Vagina (tissue), 2 donors: ENCODE results near the gene TEX48. TPM values are rescaled to one million over a fixed set of nuclear protein-coding genes. Genes with fewer than 3 reads are reported as not detected.

Source experiments
- DNase-seq, 2 donors: peaks; one replicate each; pipeline ENCODE4 v3.0.0-alpha.2; 2017; ENCODE audit errors: extremely low spot score in 2 of 2
- H3K27ac ChIP-seq: fragments of 200-600 bp; sonication (generic); one replicate; pipeline ENCODE4 v1.5.1; 2019
- H3K27me3 ChIP-seq: fragments of 200-600 bp; sonication (generic); one replicate; pipeline ENCODE4 v1.5.1; 2019
- H3K36me3 ChIP-seq, 2 donors: fragments of 200-600 bp; sonication (generic); one replicate each; pipeline ENCODE4 v1.5.1; 2017 to 2019
- H3K4me1 ChIP-seq: fragments of 200-600 bp; sonication (generic); one replicate; pipeline ENCODE4 v1.5.1; 2019
- H3K4me3 ChIP-seq, 2 donors: fragments of 200-600 bp; sonication (generic); 1 replicate in 1 of 2; 2 replicates in 1 of 2; pipeline ENCODE4 v1.5.1; 2016 to 2019
- H3K9me3 ChIP-seq: fragments of 200-600 bp; sonication (generic); one replicate; pipeline ENCODE4 v1.5.1; 2019
- POLR2A ChIP-seq, 2 donors: fragments of 450-650 bp; IDR thresholded peaks; one replicate each; pipeline ENCODE4 v1.6.1; 2017; ENCODE audit warnings: antibody characterized with exemption in 2 of 2, mild to moderate bottlenecking in 2 of 2, moderate library complexity in 2 of 2
- POLR2AphosphoS5 ChIP-seq, 2 donors: sonication (generic); formaldehyde crosslinking; IDR thresholded peaks; one replicate each; pipeline ENCODE4 v1.9.0; 2017; ENCODE audit warnings: antibody characterized with exemption in 2 of 2, mild to moderate bottlenecking in 2 of 2, low read depth in 1 of 2; ENCODE audit not compliant: insufficient read depth in 1 of 2
- intact Hi-C: fragments of 100-400 bp; cut with DNase I; formaldehyde crosslinking; loops from one replicate; pipeline ENCODE4 v1.15.1; 2023
- total RNA-seq: library from RNA; depleted of rRNA; stranded (reverse); fragments of >200 nt; gene quantifications from one replicate; pipeline ENCODE4 v1.2.3, GENCODE V29; 2016
- TF ChIP-seq, protein P1 (sequence below), 3 experiments: fragments of 450-650 bp in 2 of 3; fragments of 200-600 bp in 1 of 3; sonication (generic) in 1 of 3; IDR thresholded peaks; one replicate each; pipeline ENCODE4 v1.5.1; 2017 to 2019; ENCODE audit warnings: antibody characterized with exemption in 3 of 3, mild to moderate bottlenecking in 2 of 3, moderate library complexity in 2 of 3

Gene TEX48
- total RNA-seq, 1 donor from 2014 or later, result not detected

DNA sequence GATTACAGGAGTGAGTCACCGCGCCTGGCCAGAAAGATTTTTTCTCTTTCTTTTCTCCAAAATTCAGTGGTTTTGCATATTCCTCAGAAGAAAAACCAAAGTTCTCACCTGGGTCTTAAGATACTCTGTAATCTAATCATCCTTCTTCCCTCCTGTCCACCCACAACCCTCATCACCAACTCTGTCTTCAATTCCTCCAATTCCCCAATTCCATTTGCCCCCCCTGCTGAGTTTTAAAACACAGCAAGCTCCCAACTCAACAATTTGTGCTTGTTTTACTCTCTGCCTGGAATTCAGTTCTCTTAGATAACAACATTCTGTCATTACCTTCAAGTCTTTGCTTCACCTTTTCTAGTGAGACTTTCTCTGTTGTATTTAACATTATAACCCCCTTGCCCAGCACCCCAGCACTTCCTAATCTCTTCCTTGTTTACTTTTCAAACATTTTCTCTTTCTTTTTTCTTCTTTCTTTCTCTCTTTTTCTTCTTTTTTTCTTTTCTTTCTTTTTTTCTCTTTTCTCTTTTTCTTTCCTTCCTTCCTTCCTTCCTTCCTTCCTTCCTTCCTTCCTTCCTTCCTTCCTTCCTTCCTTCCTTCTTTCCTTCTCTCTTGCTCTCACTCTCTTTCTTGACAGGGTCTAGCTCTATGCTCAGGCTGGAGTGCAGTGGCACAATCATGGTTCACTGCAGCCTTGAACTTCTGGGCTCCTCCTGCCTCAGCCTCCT is 7.8 kb downstream of the TEX48 start:
- intact Hi-C loops, result loop anchor here (10.0 kb wide), 1 partner anchor 241 kb away; no protein-coding TSS in a partner anchor
- Histone ChIP-seq H3K4me1 (no peaks in the 10 kb centered on the region), H3K9me3 (no peaks in the 10 kb centered on the region), H3K36me3 (no peaks in the 10 kb centered on the region), H3K27me3 (no peaks in the 10 kb centered on the region), H3K4me3 (no peak overlapping the region), H3K27ac (no peak overlapping the region)
- TF ChIP-seq, protein P1, sequence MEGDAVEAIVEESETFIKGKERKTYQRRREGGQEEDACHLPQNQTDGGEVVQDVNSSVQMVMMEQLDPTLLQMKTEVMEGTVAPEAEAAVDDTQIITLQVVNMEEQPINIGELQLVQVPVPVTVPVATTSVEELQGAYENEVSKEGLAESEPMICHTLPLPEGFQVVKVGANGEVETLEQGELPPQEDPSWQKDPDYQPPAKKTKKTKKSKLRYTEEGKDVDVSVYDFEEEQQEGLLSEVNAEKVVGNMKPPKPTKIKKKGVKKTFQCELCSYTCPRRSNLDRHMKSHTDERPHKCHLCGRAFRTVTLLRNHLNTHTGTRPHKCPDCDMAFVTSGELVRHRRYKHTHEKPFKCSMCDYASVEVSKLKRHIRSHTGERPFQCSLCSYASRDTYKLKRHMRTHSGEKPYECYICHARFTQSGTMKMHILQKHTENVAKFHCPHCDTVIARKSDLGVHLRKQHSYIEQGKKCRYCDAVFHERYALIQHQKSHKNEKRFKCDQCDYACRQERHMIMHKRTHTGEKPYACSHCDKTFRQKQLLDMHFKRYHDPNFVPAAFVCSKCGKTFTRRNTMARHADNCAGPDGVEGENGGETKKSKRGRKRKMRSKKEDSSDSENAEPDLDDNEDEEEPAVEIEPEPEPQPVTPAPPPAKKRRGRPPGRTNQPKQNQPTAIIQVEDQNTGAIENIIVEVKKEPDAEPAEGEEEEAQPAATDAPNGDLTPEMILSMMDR (IDR thresholded peaks at IDR 0.05), result no peak
- no peak for TF ChIP-seq POLR2A (IDR thresholded peaks at IDR 0.05)
- no peak for TF ChIP-seq POLR2AphosphoS5 (IDR thresholded peaks at IDR 0.05; ENCODE audit: insufficient read depth in 1 of 2, low read depth in 1 of 2)
- no peak for DNase-seq

DNA sequence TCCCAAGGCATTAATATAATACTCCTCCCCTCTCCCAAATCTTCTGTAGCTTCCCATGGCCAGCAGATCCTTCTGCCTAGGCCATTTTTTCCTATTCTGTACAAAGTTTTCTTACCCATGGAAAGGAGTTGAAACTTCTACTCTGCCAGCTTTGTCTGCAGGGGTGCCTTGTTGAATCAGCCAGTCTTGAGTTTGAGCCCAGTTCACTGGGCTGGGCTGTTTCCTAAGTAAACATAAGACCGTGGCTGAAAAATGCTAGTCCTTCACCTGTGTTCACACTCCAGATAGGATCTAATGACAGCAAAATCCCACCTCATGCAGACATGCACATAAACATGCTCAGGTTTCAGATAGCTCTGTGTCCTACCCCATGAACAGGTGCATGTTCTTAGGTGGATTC is 10.4 kb downstream of the TEX48 start:
- no peak overlapping the region for H3K4me3 ChIP-seq
- no peaks in the 10 kb centered on the region for H3K9me3 ChIP-seq
- TF ChIP-seq POLR2A (IDR thresholded peaks at IDR 0.05), result no peak
- no peak for TF ChIP-seq POLR2AphosphoS5 (IDR thresholded peaks at IDR 0.05; ENCODE audit: insufficient read depth in 1 of 2, low read depth in 1 of 2)
- TF ChIP-seq, protein P1 (IDR thresholded peaks at IDR 0.05), result no peak
- no peaks in the 10 kb centered on the region for H3K27me3 ChIP-seq
- intact Hi-C loops, result loop anchor here (10.0 kb wide), 1 partner anchor 243 kb away; no protein-coding TSS in a partner anchor
- H3K4me1 ChIP-seq, result no peaks in the 10 kb centered on the region
- no peaks in the 10 kb centered on the region for H3K36me3 ChIP-seq
- no peak overlapping the region for H3K27ac ChIP-seq
- DNase-seq, result no peak

DNA sequence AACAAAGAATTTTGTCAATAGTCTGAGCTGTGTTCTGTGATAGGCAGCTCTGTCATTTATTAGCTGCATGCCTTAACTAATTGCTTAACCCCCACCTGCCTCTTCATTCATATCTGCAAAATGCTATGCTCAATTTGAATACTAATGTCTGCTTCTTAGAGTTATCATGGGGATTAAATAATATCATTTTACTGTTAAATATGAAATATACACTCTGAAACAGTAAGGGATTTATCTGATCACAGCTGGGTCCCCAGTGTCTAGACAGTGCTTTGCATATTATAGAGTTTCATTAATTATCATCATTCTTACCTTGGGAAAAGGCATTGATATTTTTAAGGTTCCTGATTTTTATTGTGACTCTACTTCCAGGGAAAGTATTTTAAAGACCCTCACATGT is 12.0 kb downstream of the TEX48 start:
- no peak for DNase-seq
- Histone ChIP-seq H3K4me1 (no peaks in the 10 kb centered on the region), H3K27me3 (no peaks in the 10 kb centered on the region), H3K27ac (no peak overlapping the region), H3K4me3 (no peak overlapping the region), H3K36me3 (no peaks in the 10 kb centered on the region), H3K9me3 (no peaks in the 10 kb centered on the region)
- intact Hi-C loops, result loop anchor here (10.0 kb wide), 1 partner anchor 245 kb away; no protein-coding TSS in a partner anchor
- TF ChIP-seq, protein P1 (IDR thresholded peaks at IDR 0.05), result no peak
- TF ChIP-seq POLR2AphosphoS5 (IDR thresholded peaks at IDR 0.05; ENCODE audit: insufficient read depth in 1 of 2, low read depth in 1 of 2), result no peak
- no peak for TF ChIP-seq POLR2A (IDR thresholded peaks at IDR 0.05)

DNA sequence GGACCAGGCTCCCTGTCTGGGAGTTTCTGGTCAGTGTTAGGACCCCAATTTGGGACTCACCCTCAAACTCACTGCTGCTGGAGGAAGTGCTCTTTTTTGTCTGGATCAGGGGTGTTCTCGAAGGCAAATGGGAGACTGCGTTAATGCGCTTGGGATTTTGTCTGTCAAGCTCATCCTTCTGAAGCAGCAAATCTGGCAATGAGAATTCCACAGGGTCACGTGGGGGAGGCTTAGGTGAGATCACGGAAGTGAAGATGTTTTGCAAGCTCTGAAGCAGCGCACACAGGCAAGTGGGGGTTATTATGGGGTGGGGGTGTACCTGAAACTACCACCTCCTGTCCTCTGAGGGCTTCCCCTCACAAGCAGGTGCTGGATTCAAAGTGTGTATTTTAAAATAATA is 13.8 kb downstream of the TEX48 start:
- Histone ChIP-seq H3K4me3 (no peak overlapping the region), H3K27me3 (no peaks in the 10 kb centered on the region), H3K4me1 (no peaks in the 10 kb centered on the region), H3K27ac (no peak overlapping the region), H3K36me3 (no peaks in the 10 kb centered on the region), H3K9me3 (no peaks in the 10 kb centered on the region)
- intact Hi-C loops, result no loop called here
- peak; percentile 40 to 82 for DNase-seq
- TF ChIP-seq POLR2AphosphoS5 (IDR thresholded peaks at IDR 0.05; ENCODE audit: insufficient read depth in 1 of 2, low read depth in 1 of 2) (no peak), POLR2A (IDR thresholded peaks at IDR 0.05) (no peak)
- TF ChIP-seq, protein P1 (IDR thresholded peaks at IDR 0.05), result no peak

DNA sequence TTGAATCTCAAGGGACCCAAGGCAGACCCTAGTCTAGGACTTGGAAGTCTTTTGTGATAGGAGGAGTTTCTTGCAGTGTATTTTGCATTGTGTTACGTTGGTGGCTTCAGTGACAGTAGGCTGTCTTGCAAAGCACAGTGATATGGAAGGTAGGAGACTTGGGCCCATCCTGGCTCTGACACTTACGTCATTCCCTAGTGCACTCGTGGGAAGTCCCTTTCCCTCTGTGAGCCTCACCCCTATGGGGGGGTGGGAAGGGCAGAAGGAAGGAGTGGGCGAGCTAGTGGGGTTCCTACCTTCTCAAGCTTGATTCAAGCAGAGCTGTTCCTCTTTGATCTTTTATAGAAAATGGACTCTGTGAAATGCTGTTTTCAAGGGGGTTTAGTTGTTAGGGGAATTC is 15.1 kb downstream of the TEX48 start:
- Histone ChIP-seq H3K27me3 (no peaks in the 10 kb centered on the region), H3K4me1 (no peaks in the 10 kb centered on the region), H3K27ac (no peak overlapping the region), H3K4me3 (no peak overlapping the region), H3K9me3 (no peaks in the 10 kb centered on the region), H3K36me3 (no peaks in the 10 kb centered on the region)
- DNase-seq, result peak; percentile 20 to 70
- no peak for TF ChIP-seq POLR2A (IDR thresholded peaks at IDR 0.05)
- TF ChIP-seq, protein P1 (IDR thresholded peaks at IDR 0.05), result no peak
- TF ChIP-seq POLR2AphosphoS5 (IDR thresholded peaks at IDR 0.05; ENCODE audit: insufficient read depth in 1 of 2, low read depth in 1 of 2), result no peak
- intact Hi-C loops, result no loop called here
